GM12874 (cell line): ENCODE results near the gene ALX4.

ENCODE experiments used
- TF ChIP-seq, protein P1 (sequence below): IDR thresholded peaks from 2 replicates; pipeline ENCODE4 v1.5.1; 2011; ENCODE audit warnings: low read depth, mild to moderate bottlenecking, control low read depth, low read length, moderate library complexity; ENCODE audit not compliant: insufficient read depth

Gene ALX4

DNA sequence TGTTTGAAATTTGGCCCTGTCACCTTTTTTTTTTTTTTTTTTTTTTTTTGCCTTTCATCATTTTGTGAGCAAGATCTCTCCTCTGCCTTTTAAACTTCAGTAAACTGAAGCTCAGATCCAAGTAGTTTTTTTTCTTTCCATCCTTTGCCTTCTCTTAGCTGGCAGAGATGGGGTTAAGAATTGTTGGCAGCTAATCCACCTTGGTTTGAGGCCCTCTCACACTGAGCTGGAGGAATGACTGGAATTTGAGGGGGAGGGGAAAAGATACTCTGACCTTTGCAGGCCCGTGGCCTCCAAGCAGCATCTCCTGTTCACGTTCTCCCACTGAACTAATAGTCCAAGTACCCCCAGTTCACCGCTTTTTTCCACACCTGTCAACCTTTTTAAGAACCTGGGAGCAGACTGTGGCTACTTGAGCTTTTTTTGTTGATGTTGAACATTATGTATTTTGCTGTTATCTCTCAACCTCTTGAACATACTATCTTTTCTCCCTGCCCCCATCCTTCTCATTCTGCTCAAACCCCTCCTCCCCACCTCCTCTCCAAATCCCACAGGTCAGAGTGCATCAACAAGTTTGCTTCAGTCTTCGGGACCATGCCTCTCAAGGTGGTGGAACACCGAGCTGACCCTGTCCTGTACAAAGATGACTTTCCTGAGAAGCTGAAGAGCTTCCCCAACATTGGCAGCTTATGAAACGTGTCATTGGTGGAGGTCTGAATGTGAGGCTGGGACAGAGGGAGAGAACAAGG is 66.2 kb downstream of the ALX4 start:
- TF ChIP-seq, protein P1, sequence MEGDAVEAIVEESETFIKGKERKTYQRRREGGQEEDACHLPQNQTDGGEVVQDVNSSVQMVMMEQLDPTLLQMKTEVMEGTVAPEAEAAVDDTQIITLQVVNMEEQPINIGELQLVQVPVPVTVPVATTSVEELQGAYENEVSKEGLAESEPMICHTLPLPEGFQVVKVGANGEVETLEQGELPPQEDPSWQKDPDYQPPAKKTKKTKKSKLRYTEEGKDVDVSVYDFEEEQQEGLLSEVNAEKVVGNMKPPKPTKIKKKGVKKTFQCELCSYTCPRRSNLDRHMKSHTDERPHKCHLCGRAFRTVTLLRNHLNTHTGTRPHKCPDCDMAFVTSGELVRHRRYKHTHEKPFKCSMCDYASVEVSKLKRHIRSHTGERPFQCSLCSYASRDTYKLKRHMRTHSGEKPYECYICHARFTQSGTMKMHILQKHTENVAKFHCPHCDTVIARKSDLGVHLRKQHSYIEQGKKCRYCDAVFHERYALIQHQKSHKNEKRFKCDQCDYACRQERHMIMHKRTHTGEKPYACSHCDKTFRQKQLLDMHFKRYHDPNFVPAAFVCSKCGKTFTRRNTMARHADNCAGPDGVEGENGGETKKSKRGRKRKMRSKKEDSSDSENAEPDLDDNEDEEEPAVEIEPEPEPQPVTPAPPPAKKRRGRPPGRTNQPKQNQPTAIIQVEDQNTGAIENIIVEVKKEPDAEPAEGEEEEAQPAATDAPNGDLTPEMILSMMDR = no peak

DNA sequence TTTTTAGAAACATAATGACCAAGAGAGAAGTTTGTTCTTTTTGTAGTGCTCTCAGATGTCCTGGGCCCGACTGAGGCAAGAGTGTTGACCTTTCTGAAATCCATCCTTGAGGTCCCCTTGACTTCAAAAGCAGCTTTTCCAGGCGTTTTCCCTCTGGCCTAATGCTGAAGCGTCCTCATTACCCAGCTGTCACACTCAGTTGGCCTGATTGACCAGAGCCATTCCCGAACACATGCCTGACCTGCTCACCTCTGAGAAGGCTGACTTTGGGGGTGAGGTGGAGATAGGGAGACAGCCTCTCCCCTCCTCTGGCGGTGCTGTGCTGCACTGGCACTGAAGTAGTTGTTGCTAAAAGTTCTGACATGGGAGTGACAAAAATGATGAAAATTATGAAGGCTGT is 66.9 kb downstream of the ALX4 start:
- TF ChIP-seq, protein P1 = no peak

DNA sequence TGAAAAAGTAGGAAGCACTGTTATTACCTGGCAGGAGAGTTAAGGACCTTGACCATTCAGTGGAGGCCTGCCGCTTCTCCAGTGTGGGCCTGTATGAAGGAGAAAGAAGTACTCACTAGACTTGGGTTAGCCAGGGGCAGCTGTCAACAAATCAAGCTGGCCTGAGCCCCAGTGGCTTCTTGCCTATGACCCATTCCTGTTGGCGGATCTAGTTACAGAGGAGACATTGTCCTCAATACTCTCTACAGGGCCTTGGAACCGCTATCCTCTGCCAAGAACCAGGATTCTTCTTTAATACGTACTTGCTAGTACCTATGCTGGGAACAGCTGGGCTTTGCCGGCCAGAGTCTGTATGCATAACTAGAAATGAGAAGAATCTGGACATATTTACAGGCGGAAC is 68.1 kb downstream of the ALX4 start:
- TF ChIP-seq, protein P1 = no peak

DNA sequence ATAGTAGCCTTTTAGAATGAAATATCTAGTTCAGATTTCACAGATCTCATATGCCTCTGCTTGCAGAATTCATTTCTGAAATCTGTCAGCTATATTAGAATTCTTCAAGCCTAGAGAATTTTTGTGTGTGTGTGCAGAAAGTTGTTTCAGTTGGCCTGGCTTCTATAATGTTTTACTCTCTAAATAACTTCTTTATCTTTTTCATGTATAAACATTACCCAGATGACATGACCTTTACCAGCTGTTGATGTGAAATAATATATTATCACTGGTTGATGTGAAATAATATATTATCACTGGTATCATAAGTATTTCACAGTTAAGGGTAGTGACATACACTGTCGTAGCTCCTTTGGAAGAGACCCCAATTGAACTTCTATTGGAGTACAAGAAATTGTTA is 72.8 kb downstream of the ALX4 start:
- TF ChIP-seq, protein P1 = no peak

DNA sequence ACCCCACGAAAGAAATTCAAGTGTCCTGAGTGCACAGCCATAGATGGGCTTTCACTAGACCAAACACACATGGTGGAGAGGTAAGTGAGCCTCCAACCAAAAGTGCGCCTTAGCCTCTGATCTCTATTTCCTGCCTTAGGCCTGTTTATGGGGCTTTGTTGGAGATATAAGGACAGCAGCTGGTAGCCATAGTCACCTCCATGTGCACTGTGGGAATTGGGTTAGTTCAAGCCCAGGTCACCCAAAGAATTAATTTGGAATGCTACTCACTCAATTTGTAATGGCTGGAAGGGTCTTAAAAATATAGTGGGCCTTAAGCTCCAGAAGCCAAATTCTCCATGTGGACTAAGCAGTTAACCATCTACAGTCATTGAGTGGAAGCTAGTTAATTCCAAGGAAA is 73.6 kb downstream of the ALX4 start:
- TF ChIP-seq, protein P1 = no peak

DNA sequence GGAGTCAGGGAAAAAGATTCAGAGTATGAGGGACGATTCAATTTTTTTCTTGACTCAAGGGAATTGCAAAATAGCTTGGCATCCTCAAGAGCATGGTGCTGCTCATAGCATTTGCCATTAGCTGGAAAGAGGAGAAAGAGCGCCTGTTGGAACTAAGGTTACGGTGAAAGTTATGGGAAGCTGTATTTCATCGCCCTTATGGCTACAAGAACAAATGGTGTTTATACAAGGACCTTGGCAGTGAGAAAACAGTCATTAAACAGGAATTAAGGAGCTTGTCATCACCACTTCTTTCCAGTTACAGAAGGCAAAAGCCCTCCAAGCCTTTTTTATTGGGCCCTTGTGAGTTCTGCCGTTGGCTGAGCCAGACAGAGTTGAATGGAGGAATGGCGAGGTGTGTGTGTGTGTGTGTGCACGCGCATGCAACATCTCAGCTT is 74.2 kb downstream of the ALX4 start:
- TF ChIP-seq, protein P1 = no peak

DNA sequence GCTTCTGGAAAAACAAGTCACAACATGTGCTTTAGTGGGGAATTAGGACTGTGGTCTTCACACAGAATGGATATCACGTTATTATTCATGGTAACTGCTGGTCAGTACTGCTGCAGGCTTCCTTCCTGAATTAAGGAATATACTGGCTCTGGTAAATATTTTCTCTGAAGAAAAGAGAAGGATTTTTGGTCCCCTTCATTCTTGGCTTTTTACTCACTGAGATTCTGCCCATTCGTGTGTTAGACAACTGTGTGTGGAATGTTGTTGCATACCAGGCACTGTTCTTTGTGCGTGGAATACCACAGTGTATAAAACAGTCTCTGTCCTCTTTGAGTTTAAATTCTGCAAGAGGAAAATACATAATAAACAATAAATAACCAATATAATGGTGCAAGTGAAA is 80.3 kb downstream of the ALX4 start:
- TF ChIP-seq, protein P1 = no peak
